Mesenchymal stem cell (in vitro differentiated cells and primary cell): ENCODE measurements around the gene RIPK4.
"Not testable (repeated sequence)": the region's sequence is repeated elsewhere in the genome, so short reads cannot be mapped to it uniquely, and the experiment has no call there.

Experiments used
- DNase-seq: peaks from one replicate; pipeline ENCODE4 v3.0.0-alpha.2; 2013
- H2AFZ ChIP-seq: one replicate; pipeline ENCODE4 v1.6.1; 2013; ENCODE audit warnings: low read depth, mild to moderate bottlenecking, control low read depth, inconsistent platforms, low read length, moderate library complexity
- H2AK5ac ChIP-seq: 2 replicates; pipeline ENCODE4 v1.6.1; 2013; ENCODE audit warnings: low read length, moderate library complexity, mild to moderate bottlenecking, inconsistent platforms; ENCODE audit not compliant: severe bottlenecking
- H2BK120ac ChIP-seq: one replicate; pipeline ENCODE4 v1.6.1; 2013; ENCODE audit warnings: low read depth, mild to moderate bottlenecking, inconsistent platforms, low read length, moderate library complexity
- H2BK12ac ChIP-seq, 2 experiments: one replicate each; pipeline ENCODE4 v1.6.1; 2013; ENCODE audit warnings: inconsistent platforms in 2 of 2, low read length in 2 of 2, mild to moderate bottlenecking in 2 of 2, moderate library complexity in 2 of 2, control low read depth in 1 of 2
- H2BK15ac ChIP-seq: one replicate; pipeline ENCODE4 v1.6.1; 2013; ENCODE audit warnings: mild to moderate bottlenecking, low read depth, inconsistent platforms; ENCODE audit not compliant: poor library complexity, severe bottlenecking
- H2BK5ac ChIP-seq: 2 replicates; pipeline ENCODE4 v1.6.1; 2013; ENCODE audit warnings: low read depth, mild to moderate bottlenecking, low read length, control low read depth, inconsistent platforms; ENCODE audit not compliant: poor library complexity, severe bottlenecking
- H3K14ac ChIP-seq, 2 experiments: one replicate each; pipeline ENCODE4 v1.6.1; 2013; ENCODE audit warnings: inconsistent platforms in 2 of 2, low read length in 2 of 2, control low read depth in 1 of 2, mild to moderate bottlenecking in 1 of 2, moderate library complexity in 1 of 2
- H3K18ac ChIP-seq, 2 experiments: one replicate each; pipeline ENCODE4 v1.6.1; 2013; ENCODE audit warnings: inconsistent platforms in 2 of 2, low read length in 2 of 2, control low read depth in 1 of 2, low read depth in 1 of 2, mild to moderate bottlenecking in 1 of 2
- H3K23ac ChIP-seq, 2 experiments: one replicate each; pipeline ENCODE4 v1.6.1; 2013; ENCODE audit warnings: inconsistent platforms in 2 of 2, low read length in 2 of 2, mild to moderate bottlenecking in 2 of 2, moderate library complexity in 2 of 2, control low read depth in 1 of 2
- H3K27ac ChIP-seq: 2 replicates; pipeline ENCODE4 v1.5.1; 2013; ENCODE audit warnings: mild to moderate bottlenecking, moderate library complexity, low read length, control low read depth, inconsistent platforms; ENCODE audit not compliant: poor library complexity, severe bottlenecking
- H3K27me3 ChIP-seq, 2 experiments: 2 replicates each; pipeline versions ENCODE4 v1.6.1 to v1.7.0; 2013; ENCODE audit warnings: low read length in 2 of 2, mild to moderate bottlenecking in 2 of 2, moderate library complexity in 2 of 2, control low read depth in 1 of 2, inconsistent platforms in 1 of 2; ENCODE audit not compliant: control insufficient read depth in 1 of 2, insufficient read depth in 1 of 2
- H3K36me3 ChIP-seq, 2 experiments: 2 replicates each; pipeline versions ENCODE4 v1.6.1 to v1.7.0; 2013; ENCODE audit warnings: low read length in 2 of 2, control low read depth in 1 of 2, inconsistent platforms in 1 of 2, low read depth in 1 of 2, mild to moderate bottlenecking in 1 of 2; ENCODE audit not compliant: insufficient read depth in 2 of 2, control insufficient read depth in 1 of 2
- H3K4ac ChIP-seq, 2 experiments: one replicate each; pipeline ENCODE4 v1.6.1; 2013; ENCODE audit warnings: inconsistent platforms in 2 of 2, low read length in 2 of 2, mild to moderate bottlenecking in 2 of 2, moderate library complexity in 2 of 2, control low read depth in 1 of 2, low read depth in 1 of 2
- H3K4me1 ChIP-seq: 2 replicates; pipeline ENCODE4 v1.6.1; 2013; ENCODE audit warnings: low read depth, low read length, control low read depth; ENCODE audit not compliant: control insufficient read depth, insufficient read depth
- H3K4me2 ChIP-seq: 2 replicates; pipeline ENCODE4 v1.6.1; 2013; ENCODE audit warnings: low read length, mild to moderate bottlenecking, inconsistent platforms; ENCODE audit not compliant: poor library complexity, severe bottlenecking
- H3K4me3 ChIP-seq, 2 experiments: 2 replicates each; pipeline versions ENCODE4 v1.5.1 to v1.7.0; 2013; ENCODE audit warnings: low read length in 2 of 2, mild to moderate bottlenecking in 2 of 2, control low read depth in 1 of 2, low read depth in 1 of 2; ENCODE audit not compliant: insufficient read depth in 1 of 2
- H3K79me1 ChIP-seq: replicated peaks from 2 replicates; pipeline ENCODE4 v1.6.1; 2013; ENCODE audit warnings: mild to moderate bottlenecking, control low read depth, low read length, inconsistent platforms; ENCODE audit not compliant: poor library complexity, severe bottlenecking
- H3K9ac ChIP-seq: 2 replicates; pipeline ENCODE4 v1.7.0; 2013; ENCODE audit warnings: mild to moderate bottlenecking, low read length, moderate library complexity
- H3K9me3 ChIP-seq: 2 replicates; pipeline ENCODE4 v1.7.0; 2013; ENCODE audit warnings: mild to moderate bottlenecking, low read length; ENCODE audit not compliant: control insufficient read depth
- H4K8ac ChIP-seq: one replicate; pipeline ENCODE4 v1.6.1; 2013; ENCODE audit warnings: inconsistent platforms, mild to moderate bottlenecking, low read length, moderate library complexity
- H4K91ac ChIP-seq: one replicate; pipeline ENCODE4 v1.6.1; 2013; ENCODE audit warnings: mild to moderate bottlenecking, low read length, inconsistent platforms
- WGBS: methylation state at CpG from one replicate; pipeline ENCODE4 v1.1.7; 2013; ENCODE audit warnings: mixed read lengths; 5-methylcytosine and 5-hydroxymethylcytosine counted together

Gene RIPK4

DNA sequence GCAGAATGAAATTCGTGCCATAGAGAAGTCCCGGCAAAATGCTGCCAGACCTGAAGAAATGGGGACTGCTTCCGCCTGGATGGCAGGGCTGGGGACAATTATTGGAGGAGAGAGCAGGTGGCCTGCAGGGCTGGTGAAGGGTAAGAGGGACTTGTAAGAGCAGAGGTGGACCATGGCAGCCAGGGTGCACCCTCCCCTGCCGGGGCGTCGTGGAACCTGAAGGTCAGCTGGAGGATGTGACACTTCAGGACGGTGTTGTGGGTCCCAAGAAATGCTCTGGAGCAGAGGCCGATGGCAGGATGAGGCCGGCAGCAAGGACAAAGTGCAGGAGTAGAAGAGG is 40.3 kb downstream of the RIPK4 start:
- Histone ChIP-seq H2BK5ac (no peak overlapping the region), H3K14ac (no peak overlapping the region), H3K27ac (no peak overlapping the region), H3K4ac (no peak overlapping the region), H3K27me3 (peaks cover 12 to 64% of the 10 kb centered on the region in 2 experiments), H3K4me3 (no peak overlapping the region), H3K23ac (no peak overlapping the region), H2BK120ac (no peak overlapping the region), H3K9ac (no peak overlapping the region), H3K4me1 (peaks cover 22% of the 10 kb centered on the region), H3K79me1 (no peaks in the 10 kb centered on the region), H3K9me3 (no peaks in the 10 kb centered on the region), H2AK5ac (no peak overlapping the region), H4K91ac (no peak overlapping the region), H4K8ac (peak overlapping the region; percentile 78), H3K18ac (no peak overlapping the region), H3K36me3 (no peaks in the 10 kb centered on the region), H2BK15ac (no peak overlapping the region), H3K4me2 (no peak overlapping the region), H2BK12ac (no peak overlapping the region), H2AFZ (no peak overlapping the region)
- DNase-seq: no peak
- WGBS: 78% methylated on average over 9 of the region's 9 CpGs

GRCh38 chr21:41726058-41726558 is 40.7 kb downstream of the RIPK4 start:
- Histone ChIP-seq H3K9ac (no peak overlapping the region), H3K79me1 (no peaks in the 10 kb centered on the region), H2BK120ac (no peak overlapping the region), H2BK5ac (no peak overlapping the region), H3K27me3 (peaks cover 12 to 65% of the 10 kb centered on the region in 2 experiments), H3K18ac (no peak overlapping the region), H2AK5ac (no peak overlapping the region), H3K4ac (no peak overlapping the region), H3K4me2 (no peak overlapping the region), H4K91ac (no peak overlapping the region), H3K27ac (no peak overlapping the region), H4K8ac (peak overlapping the region; percentile 6), H3K4me1 (peaks cover 22% of the 10 kb centered on the region), H3K9me3 (no peaks in the 10 kb centered on the region), H3K14ac (no peak overlapping the region), H2BK12ac (no peak overlapping the region), H3K23ac (no peak overlapping the region), H3K4me3 (no peak overlapping the region), H2AFZ (no peak overlapping the region), H3K36me3 (no peaks in the 10 kb centered on the region), H2BK15ac (no peak overlapping the region)
- 17% methylated on average over 19 of the region's 19 CpGs for WGBS
- DNase-seq: no peak

DNA sequence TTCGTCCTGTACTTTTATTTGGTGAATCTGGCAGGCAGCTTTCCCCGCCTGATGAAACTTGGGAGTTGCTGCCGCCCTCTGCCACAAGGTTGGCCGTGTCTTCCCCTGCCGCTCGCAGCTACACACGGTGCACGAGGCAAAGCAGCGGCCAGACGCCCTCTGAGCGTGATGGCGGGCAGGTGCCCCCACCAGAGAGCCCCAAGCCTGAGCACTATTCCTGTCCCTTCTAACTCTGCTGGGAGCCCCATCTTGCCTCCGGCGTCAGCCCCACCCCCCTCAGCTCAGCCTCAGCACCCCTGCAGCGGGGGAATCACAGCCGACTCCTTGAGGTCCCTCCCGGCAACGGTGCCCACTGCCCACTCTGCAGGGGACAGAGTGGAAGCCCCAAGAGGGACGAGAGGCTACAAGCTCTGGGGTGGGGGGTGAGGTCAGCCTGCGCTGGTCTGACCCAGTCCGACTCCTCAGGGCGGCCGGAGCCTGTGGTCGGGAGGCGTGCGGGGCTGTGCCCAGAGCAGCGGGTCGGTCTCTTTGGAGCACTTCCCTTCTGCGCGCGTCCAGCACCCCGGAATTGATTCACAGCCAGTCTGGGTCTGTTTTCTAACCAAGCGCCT is 41.3 kb downstream of the RIPK4 start:
- Histone ChIP-seq H3K18ac (no peak overlapping the region), H4K91ac (no peak overlapping the region), H3K27me3 (peaks cover 15 to 63% of the 10 kb centered on the region in 2 experiments), H3K36me3 (no peaks in the 10 kb centered on the region), H3K4me1 (peaks cover 24% of the 10 kb centered on the region), H3K9ac (no peak overlapping the region), H3K4me3 (peak overlapping the region in 1 of 2 experiments; percentile 2), H2BK120ac (no peak overlapping the region), H2BK5ac (no peak overlapping the region), H3K9me3 (no peaks in the 10 kb centered on the region), H2BK12ac (no peak overlapping the region), H3K23ac (peak overlapping the region in 1 of 2 experiments; percentile 56), H3K4me2 (no peak overlapping the region), H3K14ac (no peak overlapping the region), H2AK5ac (no peak overlapping the region), H3K79me1 (no peaks in the 10 kb centered on the region), H4K8ac (peak overlapping the region; percentile 58), H3K4ac (no peak overlapping the region), H2BK15ac (no peak overlapping the region), H2AFZ (peak overlapping the region; percentile 32), H3K27ac (no peak overlapping the region)
- WGBS: 11% methylated on average over 33 of the region's 33 CpGs
- DNase-seq: no peak

GRCh38 chr21:41723835-41724234 is 43.0 kb downstream of the RIPK4 start:
- H3K14ac ChIP-seq: not testable (repeated sequence)
- 90% methylated on average over 9 of the region's 9 CpGs for WGBS

More at GRCh38 chr21:41723835-41724234, 43.0 kb downstream of the RIPK4 start:
- not testable (repeated sequence) for H3K4ac ChIP-seq, H2BK12ac ChIP-seq, H2BK5ac ChIP-seq, H3K4me2 ChIP-seq, H3K4me3 ChIP-seq, H2AK5ac ChIP-seq, H3K9ac ChIP-seq, H4K91ac ChIP-seq, H3K27ac ChIP-seq, H3K18ac ChIP-seq, H3K23ac ChIP-seq, H2BK15ac ChIP-seq, H2BK120ac ChIP-seq, H3K79me1 ChIP-seq, H2AFZ ChIP-seq, H4K8ac ChIP-seq, H3K9me3 ChIP-seq, H3K36me3 ChIP-seq, DNase-seq
- peaks cover 15 to 54% of the 10 kb centered on the region in 2 experiments for H3K27me3 ChIP-seq
- H3K4me1 ChIP-seq: peaks cover 24% of the 10 kb centered on the region
